ENCODE measurements around the gene LRCH2. TPM values are rescaled to one million over a fixed set of nuclear protein-coding genes. Genes with fewer than 3 reads are reported as not detected.

The LRCH2 gene
- total and polyA plus RNA-seq, 2 of the 4 experiments (the other 2 are of a cell fraction), result 2.6 to 4.3 TPM

- DNase-seq, result no peak
Observed at GRCh38 chrX:115259238-115259875, 25.5 kb upstream of the LRCH2 start.

More at GRCh38 chrX:115259238-115259875, 25.5 kb upstream of the LRCH2 start:
- Histone ChIP-seq H2AK9ac (replicated peaks; ENCODE audit: low read depth, low read length, poor library complexity) (no peak overlapping the region), H3K14ac (replicated peaks; ENCODE audit: low read depth, low read length) (no peak overlapping the region), H4K91ac (ENCODE audit: insufficient read depth, low read depth, low read length) (no peak overlapping the region), H2BK20ac (ENCODE audit: low read depth, low read length) (no peak overlapping the region), H2BK120ac (ENCODE audit: low read depth, low read length) (peak overlapping the region; percentile 7; the same call in 1 of the 2 replicates), H4K20me1 (ENCODE audit: insufficient read depth, low read length) (no peaks in the 10 kb centered on the region), H3K9ac (ENCODE audit: low read depth, low read length) (no peak overlapping the region), H3K4me1 (ENCODE audit: control insufficient read depth, insufficient read depth, low read length) (peaks cover 8% of the 10 kb centered on the region; the same call in 1 of the 2 replicates), H3K27ac (ENCODE audit: insufficient read depth, low read length) (peak overlapping the region; percentile 5; the same call in 1 of the 2 replicates), H3K18ac (ENCODE audit: low read depth, low read length) (peak overlapping the region; percentile 59; the same call in 1 of the 2 replicates), H2BK15ac (ENCODE audit: low read depth, low read length) (no peak overlapping the region), H3K4me2 (ENCODE audit: low read depth, low read length) (no peak overlapping the region), H3K23ac (ENCODE audit: low read depth, low read length) (no peak overlapping the region), H3K36me3 (ENCODE audit: control insufficient read depth, insufficient read depth, low read length) (no peaks in the 10 kb centered on the region), H3K4me3 (ENCODE audit: insufficient read depth, low read depth, low read length) (no peak overlapping the region), H3K79me1 (ENCODE audit: low read depth in 1 of 2, low read length in 2 of 2) (no peaks in the 10 kb centered on the region), H4K5ac (ENCODE audit: low read depth, low read length) (no peak overlapping the region), H3K9me3 (ENCODE audit: control insufficient read depth, insufficient read depth, low read length) (no peaks in the 10 kb centered on the region), H4K8ac (ENCODE audit: low read depth in 2 of 2, low read length in 2 of 2) (no peak overlapping the region), H2AFZ (replicated peaks; ENCODE audit: low read length, poor library complexity) (no peak overlapping the region), H3K56ac (ENCODE audit: extremely low read depth, insufficient read depth, low read length) (no peak overlapping the region), H3K4ac (ENCODE audit: low read depth, low read length) (peak overlapping the region; percentile 34; the same call in 1 of the 2 replicates), H2BK5ac (ENCODE audit: low read depth, low read length, poor library complexity, severe bottlenecking) (no peak overlapping the region), H3K27me3 (ENCODE audit: control insufficient read depth, insufficient read depth, low read length) (peaks cover 5% of the 10 kb centered on the region), H3K9me1 (ENCODE audit: insufficient read depth, low read length) (no peaks in the 10 kb centered on the region; the same call in 1 of the 2 replicates), H2AK5ac (ENCODE audit: low read depth, low read length) (no peak overlapping the region)
- BruUV-seq (replicated peaks), result no TSS peak
- dilution Hi-C loops (cut with HindIII; ENCODE audit: low sequenced_read_pairs, unreplicated experiment) (no loop called here), intact Hi-C loops (cut with micrococcal nuclease) (no loop called here), in situ Hi-C loops (cut with MboI; ENCODE audit: low sequenced_read_pairs) (no loop called here)
- POLR2A ChIA-PET (ENCODE audit: unreplicated experiment), result no interaction called here
- no peak for TF ChIP-seq MAFK (IDR thresholded peaks at IDR 0.05; ENCODE audit: low read depth, low read length)
- no peak for TF ChIP-seq MXI1 (IDR thresholded peaks at IDR 0.05; ENCODE audit: borderline replicate concordance, low read depth, low read length)
- TF ChIP-seq CTCF (conservative IDR thresholded peaks at IDR 0.05; ENCODE audit: low read depth, low read length), result no peak
- TF ChIP-seq RFX5 (IDR thresholded peaks at IDR 0.05; ENCODE audit: low read depth, low read length), result no peak
- no peak for TF ChIP-seq SMC3 (IDR thresholded peaks at IDR 0.05; ENCODE audit: low read depth, low read length)
- TF ChIP-seq ELK1 (IDR thresholded peaks at IDR 0.05; ENCODE audit: borderline replicate concordance, low read depth, low read length), result no peak
- TF ChIP-seq RCOR1 (IDR thresholded peaks at IDR 0.05; ENCODE audit: insufficient replicate concordance, low read length), result no peak
- TF ChIP-seq RAD21 (IDR thresholded peaks at IDR 0.05; ENCODE audit: low read length), result no peak
- TF ChIP-seq MAZ (IDR thresholded peaks at IDR 0.05; ENCODE audit: borderline replicate concordance, low read depth, low read length), result no peak
- no peak for TF ChIP-seq POLR2A (IDR thresholded peaks at IDR 0.05; ENCODE audit: low read depth, low read length)
- no peak for TF ChIP-seq USF2 (IDR thresholded peaks at IDR 0.05; ENCODE audit: low read depth, low read length)
- no peak for TF ChIP-seq CEBPB (IDR thresholded peaks at IDR 0.05; ENCODE audit: low read depth, low read length)
- ATAC-seq (ENCODE audit: low read depth), result no peak
- WGBS, 2 experiments (ENCODE audit: extremely low coverage in 2 of 2, insufficient read length in 1 of 2), result no CpG with 5 or more reads among the region's 3 CpGs
- CTCF ChIA-PET, result no interaction called here
